ENCODE data around the gene SLC25A3. TPM values are rescaled to one million over a fixed set of nuclear protein-coding genes. Genes with fewer than 3 reads are reported as not detected.

Gene SLC25A3
- total and polyA plus RNA-seq, 12 donors, result 362 to 1,555 (median 737) TPM

GRCh38 chr12:98581101-98581500 lies 12.4 kb upstream of the SLC25A3 start:
- Histone ChIP-seq H3K9me3 (replicated peaks in 1 of 3) (no peaks in the 10 kb centered on the region), H3K4me1 (replicated peaks in 1 of 2) (no peaks in the 10 kb centered on the region), H3K27ac (no peak overlapping the region), H3K36me3 (replicated peaks in 1 of 2) (no peaks in the 10 kb centered on the region), H3K27me3 (no peaks in the 10 kb centered on the region), H3K4me3 (no peak overlapping the region)
- no peak for DNase-seq
- intact Hi-C loops (cut with DNase I), result no loop called here
- no peak for TF ChIP-seq CTCF (IDR thresholded peaks at IDR 0.05)
- no peak for TF ChIP-seq POLR2A (IDR thresholded peaks at IDR 0.05)
- WGBS, 4 donors, result 82 to 95% (median 89%) methylated on average over 1 of the region's 1 CpG

- no peak for DNase-seq
- no peaks in the 10 kb centered on the region for H3K9me3 ChIP-seq (replicated peaks in 1 of 3)
- 42 to 49% (median 48%) methylated on average over 6 of the region's 6 CpGs for WGBS, 4 donors
- no peaks in the 10 kb centered on the region for H3K27me3 ChIP-seq
- no peaks in the 10 kb centered on the region for H3K4me1 ChIP-seq (replicated peaks in 1 of 2)
- no peak overlapping the region for H3K27ac ChIP-seq
- no peaks in the 10 kb centered on the region for H3K36me3 ChIP-seq (replicated peaks in 1 of 2)
- no peak for TF ChIP-seq CTCF (IDR thresholded peaks at IDR 0.05)
- no peak for TF ChIP-seq POLR2A (IDR thresholded peaks at IDR 0.05)
- intact Hi-C loops (cut with DNase I), result no loop called here
- no peak overlapping the region for H3K4me3 ChIP-seq
Observed at GRCh38 chr12:98582093-98582492, 11.4 kb upstream of the SLC25A3 start.

- Histone ChIP-seq H3K36me3 (replicated peaks in 1 of 2) (no peaks in the 10 kb centered on the region), H3K4me3 (no peak overlapping the region), H3K4me1 (replicated peaks in 1 of 2) (no peaks in the 10 kb centered on the region), H3K9me3 (replicated peaks in 1 of 3) (no peaks in the 10 kb centered on the region), H3K27ac (no peak overlapping the region), H3K27me3 (no peaks in the 10 kb centered on the region)
- DNase-seq, result peak in 4 of 7 donors; percentile 16 to 57 (median 52)
- intact Hi-C loops (cut with DNase I), result no loop called here
- TF ChIP-seq POLR2A (IDR thresholded peaks at IDR 0.05) (no peak), CTCF (IDR thresholded peaks at IDR 0.05) (no peak)
- 51 to 76% (median 67%) methylated on average over 5 of the region's 5 CpGs for WGBS, 4 donors
Observed at GRCh38 chr12:98587084-98587483, 6.4 kb upstream of the SLC25A3 start.

GRCh38 chr12:98591209-98591608 lies 2.3 kb upstream of the SLC25A3 start:
- WGBS, 4 donors, result 77 to 90% (median 83%) methylated on average over 4 of the region's 4 CpGs
- intact Hi-C loops (cut with DNase I), result loop anchor here (10.0 kb wide), 1 partner anchor 54 kb away; the partner anchor contains the start of genes APAF1 (in 2 of the 2) and IKBIP (in 2 of the 2)

More at GRCh38 chr12:98591209-98591608, 2.3 kb upstream of the SLC25A3 start:
- no peaks in the 10 kb centered on the region for H3K9me3 ChIP-seq (replicated peaks in 1 of 3)
- H3K4me3 ChIP-seq, result no peak overlapping the region
- TF ChIP-seq CTCF (IDR thresholded peaks at IDR 0.05) (no peak), POLR2A (IDR thresholded peaks at IDR 0.05) (no peak)
- H3K36me3 ChIP-seq (replicated peaks in 1 of 2), result no peaks in the 10 kb centered on the region
- H3K4me1 ChIP-seq (replicated peaks in 1 of 2), result peaks cover 9 to 12% of the 10 kb centered on the region in 2 donors
- H3K27ac ChIP-seq, result no peak overlapping the region
- H3K27me3 ChIP-seq, result no peaks in the 10 kb centered on the region
- DNase-seq, result no peak

All from adrenal gland (tissue), 12 donors.